Muscle of leg (tissue), 11 donors: Measurements from ENCODE around the gene EXOSC2. TPM values are rescaled to one million over a fixed set of nuclear protein-coding genes. Genes with fewer than 3 reads are reported as not detected.
A peak's percentile ranks its signal among the peaks of the same experiment; 100 is the strongest.

Source experiments
- DNase-seq: peaks from one replicate; pipeline ENCODE4 v3.0.0; 2013
- H3K27ac ChIP-seq: one replicate; pipeline ENCODE4 v1.5.1; 2013; ENCODE audit warnings: mild to moderate bottlenecking, low read length, control low read depth
- H3K27me3 ChIP-seq: one replicate; pipeline ENCODE4 v1.6.1; 2013; ENCODE audit warnings: low read length; ENCODE audit not compliant: control insufficient read depth, insufficient read depth
- H3K36me3 ChIP-seq: one replicate; pipeline ENCODE4 v1.6.1; 2013; ENCODE audit warnings: low read length; ENCODE audit not compliant: control insufficient read depth, insufficient read depth
- H3K4me1 ChIP-seq: one replicate; pipeline ENCODE4 v1.6.1; 2013; ENCODE audit warnings: low read length; ENCODE audit not compliant: control insufficient read depth, insufficient read depth
- H3K4me3 ChIP-seq: one replicate; pipeline ENCODE4 v1.5.1; 2013; ENCODE audit warnings: low read length, control low read depth
- H3K9me3 ChIP-seq: replicated peaks from 2 replicates; pipeline ENCODE4 v1.6.1; 2013; ENCODE audit warnings: low read depth, low read length; ENCODE audit not compliant: control insufficient read depth
- WGBS: methylation state at CpG from one replicate; pipeline ENCODE4 v1.1.5; 2013; ENCODE audit warnings: missing lambda C conversion rate; ENCODE audit not compliant: insufficient coverage; 5-methylcytosine and 5-hydroxymethylcytosine counted together
- polyA plus RNA-seq, 8 donors: library from polyadenylated mRNA; unstranded; fragments of 120-200 nt; gene quantifications; one replicate each; pipeline versions ENCODE4 v1.2.1 to v1.2.3, GENCODE V29; 2013; ENCODE audit warnings: inconsistent platforms in 1 of 8, low replicate concordance in 1 of 8; ENCODE audit not compliant: insufficient read length in 8 of 8, insufficient read depth in 1 of 8
- total RNA-seq: library from RNA; stranded (reverse); fragments of 120-200 nt; gene quantifications from one replicate; pipeline ENCODE4 v1.2.4, GENCODE V29; 2013

Gene EXOSC2
- total and polyA plus RNA-seq, 9 donors = 22.9 to 30.3 (median 25.6) TPM

- Histone ChIP-seq H3K4me3 (no peak overlapping the region), H3K27ac (no peak overlapping the region), H3K27me3 (peaks cover 77% of the 10 kb centered on the region), H3K36me3 (no peaks in the 10 kb centered on the region), H3K9me3 (no peaks in the 10 kb centered on the region), H3K4me1 (peaks cover 36% of the 10 kb centered on the region)
- 73% methylated on average over 3 of the region's 4 CpGs for WGBS
- DNase-seq = no peak
Observed at GRCh38 chr9:130667120-130667435, 26.5 kb upstream of the EXOSC2 start.

- DNase-seq = no peak
- peaks cover 65% of the 10 kb centered on the region for H3K27me3 ChIP-seq
- no peaks in the 10 kb centered on the region for H3K9me3 ChIP-seq
- H3K27ac ChIP-seq = no peak overlapping the region
- H3K4me3 ChIP-seq = no peak overlapping the region
- H3K36me3 ChIP-seq = no peaks in the 10 kb centered on the region
- H3K4me1 ChIP-seq = peaks cover 37% of the 10 kb centered on the region
- 92% methylated on average over 13 of the region's 13 CpGs for WGBS
Observed at GRCh38 chr9:130668196-130668595, 25.4 kb upstream of the EXOSC2 start.

GRCh38 chr9:130668659-130669058 is 24.9 kb upstream of the EXOSC2 start:
- H3K27ac ChIP-seq = no peak overlapping the region
- H3K36me3 ChIP-seq = no peaks in the 10 kb centered on the region
- H3K27me3 ChIP-seq = peaks cover 61% of the 10 kb centered on the region
- H3K9me3 ChIP-seq = no peaks in the 10 kb centered on the region
- 52% methylated on average over 11 of the region's 12 CpGs for WGBS
- peaks cover 38% of the 10 kb centered on the region for H3K4me1 ChIP-seq
- no peak for DNase-seq
- H3K4me3 ChIP-seq = no peak overlapping the region

DNA sequence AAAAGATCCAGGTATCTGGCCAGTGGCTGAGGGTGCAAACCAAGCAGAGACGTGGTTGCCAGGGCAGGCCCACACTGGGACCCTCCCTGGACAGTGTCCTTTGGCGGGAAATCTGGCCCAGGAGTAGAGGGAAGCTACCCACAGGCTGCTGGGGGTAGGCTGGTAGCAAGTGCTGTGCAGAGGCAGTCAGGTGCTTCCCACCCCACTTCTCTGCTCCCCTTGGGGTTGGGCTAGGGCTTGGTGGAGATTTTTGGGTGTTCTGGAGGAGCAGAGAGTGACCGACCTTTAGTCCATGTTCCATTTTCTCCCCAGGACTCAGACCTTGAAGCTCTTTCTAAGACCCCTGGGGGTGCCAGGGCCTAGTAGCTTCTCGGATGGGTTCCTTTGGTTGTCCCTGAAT is 23.6 kb upstream of the EXOSC2 start:
- H3K4me1 ChIP-seq = peaks cover 27% of the 10 kb centered on the region
- no peak overlapping the region for H3K27ac ChIP-seq
- peaks cover 48% of the 10 kb centered on the region for H3K27me3 ChIP-seq
- H3K36me3 ChIP-seq = no peaks in the 10 kb centered on the region
- WGBS = 83% methylated on average over 2 of the region's 4 CpGs
- no peaks in the 10 kb centered on the region for H3K9me3 ChIP-seq
- no peak overlapping the region for H3K4me3 ChIP-seq
- no peak for DNase-seq

DNA sequence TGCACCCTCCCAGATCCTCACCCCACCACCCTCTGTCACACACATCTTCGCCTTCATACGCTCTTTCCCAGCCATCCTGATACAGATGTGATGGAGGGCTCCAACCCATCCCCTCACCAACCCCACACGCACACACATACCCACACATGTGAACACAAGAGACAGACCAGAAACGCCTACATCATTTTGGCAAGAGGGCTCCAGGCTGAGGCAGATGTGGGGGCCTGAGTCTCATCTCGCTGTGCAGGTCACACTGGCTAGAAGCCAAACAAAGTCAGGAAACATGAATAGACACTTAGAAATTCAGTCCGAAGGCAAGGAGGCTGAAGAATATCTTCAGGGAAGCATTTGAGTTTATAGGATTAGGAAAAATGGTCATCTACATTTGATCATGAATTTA is 22.9 kb upstream of the EXOSC2 start:
- Histone ChIP-seq H3K27me3 (peaks cover 41% of the 10 kb centered on the region), H3K4me1 (peaks cover 22% of the 10 kb centered on the region), H3K9me3 (no peaks in the 10 kb centered on the region), H3K4me3 (no peak overlapping the region), H3K27ac (no peak overlapping the region), H3K36me3 (no peaks in the 10 kb centered on the region)
- WGBS = 30% methylated on average over 1 of the region's 6 CpGs
- no peak for DNase-seq

- Histone ChIP-seq H3K9me3 (no peaks in the 10 kb centered on the region), H3K36me3 (no peaks in the 10 kb centered on the region), H3K27me3 (peaks cover 32% of the 10 kb centered on the region), H3K4me3 (no peak overlapping the region), H3K4me1 (peaks cover 12% of the 10 kb centered on the region), H3K27ac (peak overlapping the region; percentile 81)
- 74% methylated on average over 8 of the region's 8 CpGs for WGBS
- DNase-seq = peak; percentile 64
Observed at GRCh38 chr9:130672466-130672865, 21.1 kb upstream of the EXOSC2 start.

GRCh38 chr9:130672933-130673615 is 20.5 kb upstream of the EXOSC2 start:
- H3K4me3 ChIP-seq = no peak overlapping the region
- peak; percentile 43 for DNase-seq
- H3K27me3 ChIP-seq = peaks cover 31% of the 10 kb centered on the region
- H3K4me1 ChIP-seq = peaks cover 12% of the 10 kb centered on the region
- no peaks in the 10 kb centered on the region for H3K9me3 ChIP-seq
- no peaks in the 10 kb centered on the region for H3K36me3 ChIP-seq
- peak overlapping the region; percentile 81 for H3K27ac ChIP-seq
- WGBS = 71% methylated on average over 11 of the region's 12 CpGs

- WGBS = 94% methylated on average over 13 of the region's 13 CpGs
- H3K27me3 ChIP-seq = peaks cover 37% of the 10 kb centered on the region
- DNase-seq = no peak
Observed at GRCh38 chr9:130675396-130675795, 18.2 kb upstream of the EXOSC2 start.

GRCh38 chr9:130677252-130677651 is 16.3 kb upstream of the EXOSC2 start:
- 58% methylated on average over 6 of the region's 7 CpGs for WGBS
- peaks cover 20% of the 10 kb centered on the region for H3K4me1 ChIP-seq
- no peak for DNase-seq
- H3K4me3 ChIP-seq = no peak overlapping the region
- H3K27ac ChIP-seq = no peak overlapping the region
- peaks cover 49% of the 10 kb centered on the region for H3K27me3 ChIP-seq
- no peaks in the 10 kb centered on the region for H3K36me3 ChIP-seq
- no peaks in the 10 kb centered on the region for H3K9me3 ChIP-seq

More at GRCh38 chr9:130675396-130675795, 18.2 kb upstream of the EXOSC2 start:
- Histone ChIP-seq H3K9me3 (no peaks in the 10 kb centered on the region), H3K4me1 (peaks cover 12% of the 10 kb centered on the region), H3K36me3 (no peaks in the 10 kb centered on the region), H3K4me3 (no peak overlapping the region), H3K27ac (no peak overlapping the region)

GRCh38 chr9:130680836-130681768 is 12.5 kb upstream of the EXOSC2 start:
- H3K9me3 ChIP-seq = peaks cover 4% of the 10 kb centered on the region
- H3K27ac ChIP-seq = no peak overlapping the region
- H3K27me3 ChIP-seq = peaks cover 56% of the 10 kb centered on the region
- peak overlapping the region; percentile 36 for H3K4me3 ChIP-seq
- DNase-seq = peak; percentile 74
- H3K4me1 ChIP-seq = peaks cover 12% of the 10 kb centered on the region
- 2% methylated on average over 115 of the region's 116 CpGs for WGBS
- no peaks in the 10 kb centered on the region for H3K36me3 ChIP-seq
